ENCODE data around the gene ABCA5. TPM values are rescaled to one million over a fixed set of nuclear protein-coding genes. Genes with fewer than 3 reads are reported as not detected.

The ABCA5 gene
- total and polyA plus RNA-seq, 2 of the 13 experiments (the other 11 are each of a cell fraction or from before 2014, with no cell fraction given), result 9.7 to 10.1 TPM

DNA sequence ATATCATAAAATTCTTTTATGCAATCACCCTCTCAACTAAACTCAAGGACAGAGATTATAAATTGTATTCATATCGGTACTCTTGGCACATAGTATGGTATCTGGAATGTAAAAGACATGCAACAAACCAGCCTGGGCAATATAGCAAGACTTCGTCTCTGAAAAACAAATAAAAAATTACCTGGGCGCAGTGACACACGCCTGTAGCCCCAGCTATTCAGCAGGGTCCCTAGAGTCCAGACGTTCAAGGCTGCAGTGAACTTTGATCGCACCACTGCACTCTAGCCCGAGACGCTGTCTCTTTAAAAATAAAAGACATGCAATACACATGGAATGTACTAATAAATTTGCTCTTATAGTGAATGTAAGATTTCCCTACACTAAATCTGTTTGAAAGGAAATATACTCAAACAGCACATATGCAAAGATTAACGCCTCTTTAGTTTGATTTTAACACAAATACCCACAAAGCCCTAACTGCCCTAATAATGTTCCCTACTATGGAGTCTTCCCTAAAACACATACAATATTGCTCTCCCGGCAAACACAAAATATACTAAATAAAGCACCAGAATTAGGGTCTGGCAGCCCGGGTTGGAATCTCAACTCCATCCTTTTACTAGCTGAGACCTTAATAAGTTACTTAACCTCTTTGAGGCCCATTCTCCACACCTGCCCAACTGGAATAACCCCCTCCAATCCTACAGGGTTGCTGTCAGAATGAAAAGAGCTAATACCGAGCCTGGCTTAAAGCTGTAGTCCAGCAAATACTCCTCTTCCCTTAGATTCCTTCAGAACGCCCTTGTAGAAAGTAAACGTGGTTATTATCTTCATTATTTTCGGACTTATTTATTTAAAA lies 1.2 kb downstream of the ABCA5 start (continued):
- TF ChIP-seq, protein P1, sequence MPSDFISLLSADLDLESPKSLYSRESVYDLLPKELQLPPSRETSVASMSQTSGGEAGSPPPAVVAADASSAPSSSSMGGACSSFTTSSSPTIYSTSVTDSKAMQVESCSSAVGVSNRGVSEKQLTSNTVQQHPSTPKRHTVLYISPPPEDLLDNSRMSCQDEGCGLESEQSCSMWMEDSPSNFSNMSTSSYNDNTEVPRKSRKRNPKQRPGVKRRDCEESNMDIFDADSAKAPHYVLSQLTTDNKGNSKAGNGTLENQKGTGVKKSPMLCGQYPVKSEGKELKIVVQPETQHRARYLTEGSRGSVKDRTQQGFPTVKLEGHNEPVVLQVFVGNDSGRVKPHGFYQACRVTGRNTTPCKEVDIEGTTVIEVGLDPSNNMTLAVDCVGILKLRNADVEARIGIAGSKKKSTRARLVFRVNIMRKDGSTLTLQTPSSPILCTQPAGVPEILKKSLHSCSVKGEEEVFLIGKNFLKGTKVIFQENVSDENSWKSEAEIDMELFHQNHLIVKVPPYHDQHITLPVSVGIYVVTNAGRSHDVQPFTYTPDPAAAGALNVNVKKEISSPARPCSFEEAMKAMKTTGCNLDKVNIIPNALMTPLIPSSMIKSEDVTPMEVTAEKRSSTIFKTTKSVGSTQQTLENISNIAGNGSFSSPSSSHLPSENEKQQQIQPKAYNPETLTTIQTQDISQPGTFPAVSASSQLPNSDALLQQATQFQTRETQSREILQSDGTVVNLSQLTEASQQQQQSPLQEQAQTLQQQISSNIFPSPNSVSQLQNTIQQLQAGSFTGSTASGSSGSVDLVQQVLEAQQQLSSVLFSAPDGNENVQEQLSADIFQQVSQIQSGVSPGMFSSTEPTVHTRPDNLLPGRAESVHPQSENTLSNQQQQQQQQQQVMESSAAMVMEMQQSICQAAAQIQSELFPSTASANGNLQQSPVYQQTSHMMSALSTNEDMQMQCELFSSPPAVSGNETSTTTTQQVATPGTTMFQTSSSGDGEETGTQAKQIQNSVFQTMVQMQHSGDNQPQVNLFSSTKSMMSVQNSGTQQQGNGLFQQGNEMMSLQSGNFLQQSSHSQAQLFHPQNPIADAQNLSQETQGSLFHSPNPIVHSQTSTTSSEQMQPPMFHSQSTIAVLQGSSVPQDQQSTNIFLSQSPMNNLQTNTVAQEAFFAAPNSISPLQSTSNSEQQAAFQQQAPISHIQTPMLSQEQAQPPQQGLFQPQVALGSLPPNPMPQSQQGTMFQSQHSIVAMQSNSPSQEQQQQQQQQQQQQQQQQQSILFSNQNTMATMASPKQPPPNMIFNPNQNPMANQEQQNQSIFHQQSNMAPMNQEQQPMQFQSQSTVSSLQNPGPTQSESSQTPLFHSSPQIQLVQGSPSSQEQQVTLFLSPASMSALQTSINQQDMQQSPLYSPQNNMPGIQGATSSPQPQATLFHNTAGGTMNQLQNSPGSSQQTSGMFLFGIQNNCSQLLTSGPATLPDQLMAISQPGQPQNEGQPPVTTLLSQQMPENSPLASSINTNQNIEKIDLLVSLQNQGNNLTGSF (CRISPR knock-in tag; IDR thresholded peaks at IDR 0.05), result no peak
- TF ChIP-seq SALL1 (CRISPR knock-in tag; IDR thresholded peaks at IDR 0.05), result peak; percentile 60; the same call in 1 of the 2 replicates
- 0 out of 2 replicates have a peak, but pooled peaks have one; percentile 33 for TF ChIP-seq ZNF3 (CRISPR knock-in tag; IDR thresholded peaks at IDR 0.05)
- no peak for TF ChIP-seq ZNF703 (CRISPR knock-in tag; IDR thresholded peaks at IDR 0.05; ENCODE audit: borderline replicate concordance)
- TF ChIP-seq ADNP (CRISPR knock-in tag; IDR thresholded peaks at IDR 0.05), result no peak
- TF ChIP-seq, protein P2, sequence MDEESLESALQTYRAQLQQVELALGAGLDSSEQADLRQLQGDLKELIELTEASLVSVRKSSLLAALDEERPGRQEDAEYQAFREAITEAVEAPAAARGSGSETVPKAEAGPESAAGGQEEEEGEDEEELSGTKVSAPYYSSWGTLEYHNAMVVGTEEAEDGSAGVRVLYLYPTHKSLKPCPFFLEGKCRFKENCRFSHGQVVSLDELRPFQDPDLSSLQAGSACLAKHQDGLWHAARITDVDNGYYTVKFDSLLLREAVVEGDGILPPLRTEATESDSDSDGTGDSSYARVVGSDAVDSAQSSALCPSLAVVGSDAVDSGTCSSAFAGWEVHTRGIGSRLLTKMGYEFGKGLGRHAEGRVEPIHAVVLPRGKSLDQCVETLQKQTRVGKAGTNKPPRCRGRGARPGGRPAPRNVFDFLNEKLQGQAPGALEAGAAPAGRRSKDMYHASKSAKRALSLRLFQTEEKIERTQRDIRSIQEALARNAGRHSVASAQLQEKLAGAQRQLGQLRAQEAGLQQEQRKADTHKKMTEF (CRISPR knock-in tag; IDR thresholded peaks at IDR 0.05), result peak; percentile 47
- TF ChIP-seq MED1 (CRISPR knock-in tag; IDR thresholded peaks at IDR 0.05), result peak; percentile 47; the same call in 1 of the 2 replicates
- peak; percentile 91 for TF ChIP-seq SKI (IDR thresholded peaks at IDR 0.05; ENCODE audit: partially characterized antibody)
- TF ChIP-seq FOXO1 (CRISPR knock-in tag; IDR thresholded peaks at IDR 0.05), result peak; percentile 15; the same call in 1 of the 2 replicates
- TF ChIP-seq POLR2AphosphoS2 (IDR thresholded peaks at IDR 0.05; ENCODE audit: low read depth, low read length), result no peak
- no peak for TF ChIP-seq ZNF782 (CRISPR knock-in tag; IDR thresholded peaks at IDR 0.05; ENCODE audit: borderline replicate concordance)
- TF ChIP-seq ZNF792 (CRISPR knock-in tag; IDR thresholded peaks at IDR 0.05), result no peak
- TF ChIP-seq SOX5 (CRISPR knock-in tag; IDR thresholded peaks at IDR 0.05; ENCODE audit: borderline replicate concordance), result 0 out of 2 replicates have a peak, but pooled peaks have one; percentile 8
- no peak for TF ChIP-seq MATR3 (CRISPR knock-in tag; IDR thresholded peaks at IDR 0.05)
- peak; percentile 65 for TF ChIP-seq HDAC2 (CRISPR knock-in tag; IDR thresholded peaks at IDR 0.05)
- TF ChIP-seq TEAD3 (CRISPR knock-in tag; optimal IDR thresholded peaks at IDR 0.05; ENCODE audit: borderline replicate concordance), result peak; percentile 44
- 0 out of 2 replicates have a peak, but pooled peaks have one; percentile 15 for TF ChIP-seq KDM6A (CRISPR knock-in tag; IDR thresholded peaks at IDR 0.05; ENCODE audit: low read depth)
- peak; percentile 40; the same call in 1 of the 2 replicates for TF ChIP-seq SAP130 (CRISPR knock-in tag; IDR thresholded peaks at IDR 0.05; ENCODE audit: low read depth)
- no peak for TF ChIP-seq MXD4 (CRISPR knock-in tag; IDR thresholded peaks at IDR 0.05)
- TF ChIP-seq RARA (CRISPR knock-in tag; IDR thresholded peaks at IDR 0.05), result peak; percentile 87
- TF ChIP-seq NCOA2 (CRISPR knock-in tag; IDR thresholded peaks at IDR 0.05), result peak; percentile 39; the same call in 1 of the 2 replicates
- TF ChIP-seq ZNF232 (CRISPR knock-in tag; IDR thresholded peaks at IDR 0.05; ENCODE audit: borderline replicate concordance), result no peak
- TF ChIP-seq, protein P3, sequence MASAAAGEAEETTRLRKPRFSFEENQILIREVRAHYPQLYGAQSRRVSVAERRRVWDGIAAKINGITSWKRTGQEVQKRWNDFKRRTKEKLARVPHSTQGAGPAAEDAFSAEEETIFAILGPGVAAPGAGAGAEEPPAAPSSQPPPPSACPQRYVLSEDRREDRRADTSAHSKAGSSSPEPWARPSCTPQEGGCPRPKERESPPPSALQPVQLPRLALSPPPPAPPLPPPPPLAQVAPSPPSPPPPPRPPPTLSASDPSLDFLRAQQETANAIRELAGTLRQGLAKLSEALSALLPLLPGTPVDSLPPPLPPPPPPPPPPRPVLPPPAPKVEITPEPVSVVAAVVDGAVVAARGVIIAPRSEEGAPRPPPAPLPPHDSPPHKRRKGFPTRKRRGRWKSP (CRISPR knock-in tag; IDR thresholded peaks at IDR 0.05), result 0 out of 2 replicates have a peak, but pooled peaks have one; percentile 22
- TF ChIP-seq KLF13 (CRISPR knock-in tag; IDR thresholded peaks at IDR 0.05), result no peak
